HepG2 (cell line): ENCODE data around the gene ADAMTS4. TPM values are rescaled to one million over a fixed set of nuclear protein-coding genes. Genes with fewer than 3 reads are reported as not detected.
A peak's percentile ranks its signal among the peaks of the same experiment; 100 is the strongest.

ENCODE experiments used
- ARNTL ChIP-seq: sonication (generic); formaldehyde crosslinking; IDR thresholded peaks from 2 replicates; pipeline ENCODE4 v1.4.0; 2020; ENCODE audit warnings: mild to moderate bottlenecking, missing genetic modification reagents
- BCL6 ChIP-seq: IDR thresholded peaks from 2 replicates; pipeline ENCODE4 v1.6.1; 2016; ENCODE audit warnings: missing genetic modification reagents, missing compliant biosample characterization
- CENPX ChIP-seq: sonication (generic); formaldehyde crosslinking; IDR thresholded peaks from 2 replicates; pipeline ENCODE4 v1.9.0; 2021; ENCODE audit warnings: mild to moderate bottlenecking, missing genetic modification reagents, moderate library complexity
- DMAP1 ChIP-seq: IDR thresholded peaks from 2 replicates; pipeline ENCODE4 v1.6.1; 2016
- DNMT1 ChIP-seq: sonication (generic); formaldehyde crosslinking; IDR thresholded peaks from 2 replicates; pipeline ENCODE4 v1.5.1; 2020; ENCODE audit warnings: mild to moderate bottlenecking, missing genetic modification reagents
- FOXA3 ChIP-seq: IDR thresholded peaks from 2 replicates; pipeline ENCODE4 v1.6.1; 2016; ENCODE audit warnings: missing genetic modification reagents, missing compliant biosample characterization
- HNRNPL ChIP-seq: fragments of 200-400 bp; formaldehyde crosslinking; IDR thresholded peaks from 2 replicates; pipeline ENCODE4 v1.6.1; 2017; ENCODE audit warnings: mild to moderate bottlenecking, low read depth, low read length
- IKZF5 ChIP-seq: IDR thresholded peaks from 2 replicates; pipeline ENCODE4 v1.6.1; 2018; ENCODE audit warnings: missing genetic modification reagents, mild to moderate bottlenecking, missing compliant biosample characterization
- KDM4B ChIP-seq: sonication (generic); formaldehyde crosslinking; IDR thresholded peaks from 2 replicates; pipeline ENCODE4 v1.4.0; 2020; ENCODE audit warnings: missing genetic modification reagents
- MAZ ChIP-seq, 2 experiments: sonication (generic) in 1 of 2; formaldehyde crosslinking in 1 of 2; IDR thresholded peaks; 2 replicates each; pipeline versions ENCODE4 v1.5.0 to v1.6.1; 2012 to 2020; ENCODE audit warnings: low read depth in 2 of 2, mild to moderate bottlenecking in 2 of 2, borderline replicate concordance in 1 of 2, improper control_type of control experiment in 1 of 2, low read length in 1 of 2, missing genetic modification reagents in 1 of 2, moderate library complexity in 1 of 2
- NR2C2 ChIP-seq: sonication (generic); formaldehyde crosslinking; IDR thresholded peaks from 2 replicates; pipeline ENCODE4 v1.4.0; 2020; ENCODE audit warnings: missing genetic modification reagents, mild to moderate bottlenecking, moderate library complexity, borderline replicate concordance
- NR2F1 ChIP-seq, 2 experiments: fragments of 450-650 bp in 1 of 2; formaldehyde crosslinking in 1 of 2; IDR thresholded peaks; 2 replicates each; pipeline versions ENCODE4 v1.5.0 to v1.6.1; 2016 to 2020; ENCODE audit warnings: mild to moderate bottlenecking in 1 of 2, missing compliant biosample characterization in 1 of 2, missing genetic modification reagents in 1 of 2, moderate library complexity in 1 of 2
- PITX1 ChIP-seq: sonication (generic); formaldehyde crosslinking; IDR thresholded peaks from 2 replicates; pipeline ENCODE4 v1.5.1; 2020; ENCODE audit warnings: mild to moderate bottlenecking, missing genetic modification reagents
- RELA ChIP-seq: sonication (generic); formaldehyde crosslinking; IDR thresholded peaks from 2 replicates; pipeline ENCODE4 v1.4.0; 2020; ENCODE audit warnings: missing genetic modification reagents
- SMC3 ChIP-seq: IDR thresholded peaks from 2 replicates; pipeline ENCODE4 v1.6.1; 2011; ENCODE audit warnings: low read length, improper control_type of control experiment
- TEF ChIP-seq: sonication (generic); formaldehyde crosslinking; IDR thresholded peaks from 2 replicates; pipeline ENCODE4 v1.5.0; 2020; ENCODE audit warnings: missing genetic modification reagents
- U2AF1 ChIP-seq: fragments of 200-400 bp; formaldehyde crosslinking; optimal IDR thresholded peaks from 2 replicates; pipeline ENCODE3; 2017; ENCODE audit warnings: mild to moderate bottlenecking, low read depth, low read length
- ZBTB33 ChIP-seq: sonication (generic); formaldehyde crosslinking; IDR thresholded peaks from 2 replicates; pipeline ENCODE4 v1.4.0; 2020; ENCODE audit warnings: missing genetic modification reagents
- ZBTB38 ChIP-seq: sonication (generic); formaldehyde crosslinking; IDR thresholded peaks from 2 replicates; pipeline ENCODE4 v1.5.1; 2020; ENCODE audit warnings: mild to moderate bottlenecking, missing genetic modification reagents
- ZNF282 ChIP-seq: fragments of 450-650 bp; IDR thresholded peaks from 2 replicates; pipeline ENCODE4 v1.6.1; 2018; ENCODE audit not compliant: partially characterized antibody
- ZNF501 ChIP-seq: sonication (generic); formaldehyde crosslinking; IDR thresholded peaks from 2 replicates; pipeline ENCODE4 v1.5.1; 2020; ENCODE audit warnings: mild to moderate bottlenecking, moderate library complexity, missing genetic modification reagents
- ZNF576 ChIP-seq: sonication (generic); formaldehyde crosslinking; IDR thresholded peaks from 2 replicates; pipeline ENCODE4 v1.4.0; 2020; ENCODE audit warnings: mild to moderate bottlenecking, missing genetic modification reagents
- ZNF784 ChIP-seq: sonication (generic); formaldehyde crosslinking; IDR thresholded peaks from 2 replicates; pipeline ENCODE4 v1.5.1; 2020; ENCODE audit warnings: missing genetic modification reagents, mild to moderate bottlenecking, borderline replicate concordance
- ZSCAN9 ChIP-seq: IDR thresholded peaks from 2 replicates; pipeline ENCODE4 v1.6.1; 2016; ENCODE audit warnings: borderline replicate concordance
- polyA plus RNA-seq, 8 experiments: library from polyadenylated mRNA; depleted of rRNA in 3 of 8; stranded (reverse) in 7 of 8; unstranded in 1 of 8; fragments of >200 nt; fragmentation: Illumina TruSeq in 4 of 8; extraction: Trizol in 4 of 8; gene quantifications; 2 replicates each; pipeline versions ENCODE4 v1.2.1 to v1.2.3, GENCODE V29; 2011 to 2016; ENCODE audit warnings: low read depth in 4 of 8, missing spikeins in 1 of 8, mixed read lengths in 1 of 8; ENCODE audit not compliant: insufficient read depth in 1 of 8
- total RNA-seq, 5 experiments: library from RNA; depleted of rRNA; stranded (reverse); fragments of >200 nt; fragmentation: Illumina TruSeq; extraction: Trizol; gene quantifications; 2 replicates each; pipeline ENCODE4 v1.2.3, GENCODE V29; 2016; ENCODE audit warnings: low read depth in 1 of 5

ADAMTS4 gene
- total and polyA plus RNA-seq, 2 of the 13 experiments (the other 11 are each of a cell fraction or from before 2014, with no cell fraction given) = 0.51 to 1.7 TPM

- TF ChIP-seq ZNF576 (CRISPR knock-in tag) (no peak; the same call in 1 of the 2 replicates), FOXA3 (CRISPR knock-in tag) (peak; percentile 47; the same call in 1 of the 2 replicates), PITX1 (CRISPR knock-in tag) (peak; percentile 62), MAZ (IDR thresholded peaks at IDR 0.05; ENCODE audit: borderline replicate concordance, low read depth, low read length) (peak; percentile 43; the same call in 1 of the 2 replicates), MAZ (CRISPR knock-in tag; IDR thresholded peaks at IDR 0.05; ENCODE audit: low read depth) (peak; percentile 81), NR2C2 (CRISPR knock-in tag) (peak; percentile 78), IKZF5 (CRISPR knock-in tag) (0 out of 2 replicates have a peak, but pooled peaks have one; percentile 54), U2AF1 (peak; percentile 64), NR2F1 (CRISPR knock-in tag; IDR thresholded peaks at IDR 0.05) (peak; percentile 17 to 85; a peak in 2 of 4 replicates), ZNF784 (0 out of 2 replicates have a peak, but pooled peaks have one; percentile 36), ZSCAN9 (CRISPR knock-in tag) (peak; percentile 78; the same call in 1 of the 2 replicates), ZBTB38 (peak; percentile 30; the same call in 1 of the 2 replicates), HNRNPL (no peak), ZBTB33 (CRISPR knock-in tag) (no peak; the same call in 1 of the 2 replicates), BCL6 (CRISPR knock-in tag) (peak; percentile 1; the same call in 1 of the 2 replicates), DNMT1 (CRISPR knock-in tag) (0 out of 2 replicates have a peak, but pooled peaks have one; percentile 51), KDM4B (CRISPR knock-in tag) (peak; percentile 67; the same call in 1 of the 2 replicates), SMC3 (peak; percentile 21; the same call in 1 of the 2 replicates), TEF (CRISPR knock-in tag) (peak; percentile 37; the same call in 1 of the 2 replicates), ZNF282 (no peak), DMAP1 (CRISPR knock-in tag) (peak; percentile 98), CENPX (CRISPR knock-in tag) (no peak), RELA (peak; percentile 47; the same call in 1 of the 2 replicates), ARNTL (CRISPR knock-in tag) (peak; percentile 66), ZNF501 (CRISPR knock-in tag) (peak; percentile 93)
These were observed 21.5 kb downstream of the ADAMTS4 start, which contains the start of gene B4GALT3 (continued) for GRCh38 chr1:161177112-161177935.
